Trophoblast cell (in vitro differentiated cells and primary cell): Measurements from ENCODE around the gene NTF4.

Experiments used
- DNase-seq, 2 donors: peaks; one replicate each; pipeline ENCODE4 v3.0.0-alpha.2; 2016
- H2AFZ ChIP-seq: 2 replicates; pipeline ENCODE4 v1.6.1; 2013; ENCODE audit warnings: low read length, moderate library complexity, mild to moderate bottlenecking; ENCODE audit not compliant: insufficient read depth, poor library complexity
- H2AK5ac ChIP-seq: 2 replicates; pipeline ENCODE4 v1.6.1; 2013; ENCODE audit warnings: mild to moderate bottlenecking, low read length
- H2BK120ac ChIP-seq: 2 replicates; pipeline ENCODE4 v1.6.1; 2013; ENCODE audit warnings: low read length, mild to moderate bottlenecking, moderate library complexity; ENCODE audit not compliant: insufficient read depth, poor library complexity
- H2BK12ac ChIP-seq: 2 replicates; pipeline ENCODE4 v1.6.1; 2013; ENCODE audit warnings: mild to moderate bottlenecking, low read length, moderate library complexity
- H2BK5ac ChIP-seq: 2 replicates; pipeline ENCODE4 v1.6.1; 2013; ENCODE audit warnings: low read length, low read depth, moderate library complexity, mild to moderate bottlenecking; ENCODE audit not compliant: poor library complexity
- H3K14ac ChIP-seq: 2 replicates; pipeline ENCODE4 v1.6.1; 2013; ENCODE audit warnings: mild to moderate bottlenecking, low read length
- H3K18ac ChIP-seq: 2 replicates; pipeline ENCODE4 v1.6.1; 2013; ENCODE audit warnings: mild to moderate bottlenecking, low read length
- H3K23ac ChIP-seq: 2 replicates; pipeline ENCODE4 v1.6.1; 2013; ENCODE audit warnings: low read length
- H3K27ac ChIP-seq: 2 replicates; pipeline ENCODE4 v1.5.1; 2013; ENCODE audit warnings: low read depth, mild to moderate bottlenecking, inconsistent platforms, low read length, moderate library complexity
- H3K27me3 ChIP-seq: 2 replicates; pipeline ENCODE4 v1.6.1; 2013; ENCODE audit warnings: inconsistent platforms, mild to moderate bottlenecking, low read length, moderate library complexity; ENCODE audit not compliant: insufficient read depth
- H3K36me3 ChIP-seq, 2 experiments: 1 replicate in 1 of 2; 2 replicates in 1 of 2; pipeline ENCODE4 v1.6.1; 2013; ENCODE audit warnings: low read length in 2 of 2, mild to moderate bottlenecking in 2 of 2, moderate library complexity in 1 of 2; ENCODE audit not compliant: insufficient read depth in 2 of 2, control insufficient read depth in 1 of 2
- H3K4ac ChIP-seq: 2 replicates; pipeline ENCODE4 v1.6.1; 2013; ENCODE audit warnings: low read depth, mild to moderate bottlenecking, low read length, moderate library complexity
- H3K4me1 ChIP-seq, 2 experiments: 1 replicate in 1 of 2; 2 replicates in 1 of 2; pipeline ENCODE4 v1.6.1; 2013; ENCODE audit warnings: low read length in 2 of 2, mild to moderate bottlenecking in 2 of 2, moderate library complexity in 1 of 2; ENCODE audit not compliant: insufficient read depth in 2 of 2, control insufficient read depth in 1 of 2
- H3K4me2 ChIP-seq: 2 replicates; pipeline ENCODE4 v1.6.1; 2013; ENCODE audit warnings: inconsistent platforms, mild to moderate bottlenecking, low read length, moderate library complexity
- H3K4me3 ChIP-seq: 2 replicates; pipeline ENCODE4 v1.5.1; 2013; ENCODE audit warnings: mild to moderate bottlenecking, low read depth, low read length, inconsistent platforms
- H3K79me1 ChIP-seq: one replicate; pipeline ENCODE4 v1.6.1; 2013; ENCODE audit warnings: low read length
- H3K79me2 ChIP-seq: 2 replicates; pipeline ENCODE4 v1.6.1; 2013; ENCODE audit warnings: low read length, mild to moderate bottlenecking; ENCODE audit not compliant: control insufficient read depth, insufficient read depth, poor library complexity
- H3K9ac ChIP-seq: 2 replicates; pipeline ENCODE4 v1.6.1; 2013; ENCODE audit warnings: mild to moderate bottlenecking, low read length
- H3K9me3 ChIP-seq: 2 replicates; pipeline ENCODE4 v1.6.1; 2013; ENCODE audit warnings: low read depth, mild to moderate bottlenecking, control low read depth, inconsistent platforms, low read length; ENCODE audit not compliant: insufficient read depth
- H4K12ac ChIP-seq: 2 replicates; pipeline ENCODE4 v1.6.1; 2013; ENCODE audit warnings: low read depth, mild to moderate bottlenecking, low read length, moderate library complexity
- H4K8ac ChIP-seq: 2 replicates; pipeline ENCODE4 v1.6.1; 2013; ENCODE audit warnings: low read depth, mild to moderate bottlenecking, low read length, moderate library complexity
- H4K91ac ChIP-seq: one replicate; pipeline ENCODE4 v1.6.1; 2013; ENCODE audit warnings: low read depth, mild to moderate bottlenecking, low read length, moderate library complexity
- WGBS: extraction: QIAGEN DNeasy Blood & Tissue Kit; methylation state at CpG from one replicate; pipeline ENCODE4 v1.1.7; 2013; ENCODE audit warnings: missing lambda C conversion rate; ENCODE audit not compliant: insufficient read length, insufficient coverage; ENCODE audit errors: extremely low coverage; 5-methylcytosine and 5-hydroxymethylcytosine counted together

Gene NTF4

GRCh38 chr19:49085020-49085867 lies 20.6 kb upstream of the NTF4 start, which contains the start of gene SNRNP70:
TSS of gene SNRNP70 (plus strand) at chr19:49085451. CDS start at chr19:49086415, 964 bp downstream.
- Histone ChIP-seq H3K23ac (no peak within 1 kb of the TSS), H3K4me3 (peak within 1 kb of the TSS; percentile 98), H3K27ac (peak within 1 kb of the TSS; percentile 89), H2BK120ac (peak within 1 kb of the TSS; percentile 77), H2AK5ac (peak within 1 kb of the TSS; percentile 81), H3K36me3 (peaks cover 26 to 30% of the 10 kb centered on the region in 2 experiments), H4K8ac (peak within 1 kb of the TSS; percentile 100), H3K4ac (peak within 1 kb of the TSS; percentile 95), H3K4me1 (peaks cover 6 to 8% of the 10 kb centered on the region in 2 experiments), H3K79me1 (peaks cover 8% of the 10 kb centered on the region), H4K12ac (peak within 1 kb of the TSS; percentile 99), H4K91ac (peak within 1 kb of the TSS; percentile 90), H2BK12ac (no peak within 1 kb of the TSS), H2BK5ac (peak within 1 kb of the TSS; percentile 95), H3K79me2 (peaks cover 19% of the 10 kb centered on the region), H3K18ac (peak within 1 kb of the TSS; percentile 100), H3K9me3 (no peaks in the 10 kb centered on the region), H3K9ac (peak within 1 kb of the TSS; percentile 100), H3K4me2 (peak within 1 kb of the TSS; percentile 87), H3K27me3 (peaks cover 2% of the 10 kb centered on the region), H2AFZ (peak within 1 kb of the TSS; percentile 98), H3K14ac (peak within 1 kb of the TSS; percentile 99)
- WGBS: no CpG with 5 or more reads among the region's 89 CpGs
- DNase-seq: peak; percentile 100

GRCh38 chr19:49084206-49085019 lies 19.8 kb upstream of the NTF4 start:
- H2AFZ ChIP-seq: peak overlapping the region; percentile 90
- no peak overlapping the region for H2BK5ac ChIP-seq
- H3K23ac ChIP-seq: no peak overlapping the region
- H3K9me3 ChIP-seq: no peaks in the 10 kb centered on the region
- peak overlapping the region; percentile 87 for H4K91ac ChIP-seq
- DNase-seq: peak in 1 of 2 donors; percentile 40
- peak overlapping the region; percentile 64 for H3K4ac ChIP-seq
- H3K9ac ChIP-seq: peak overlapping the region; percentile 82
- peaks cover 2% of the 10 kb centered on the region for H3K27me3 ChIP-seq
- H3K4me3 ChIP-seq: no peak overlapping the region
- peaks cover 6 to 8% of the 10 kb centered on the region in 2 experiments for H3K4me1 ChIP-seq
- H2BK12ac ChIP-seq: no peak overlapping the region
- peak overlapping the region; percentile 99 for H4K8ac ChIP-seq
- H4K12ac ChIP-seq: peak overlapping the region; percentile 79
- H3K79me2 ChIP-seq: peaks cover 19% of the 10 kb centered on the region
- 100% methylated on average over 1 of the region's 26 CpGs for WGBS
- H3K14ac ChIP-seq: peak overlapping the region; percentile 87
- peak overlapping the region; percentile 70 for H3K4me2 ChIP-seq
- no peak overlapping the region for H2AK5ac ChIP-seq
- H3K27ac ChIP-seq: no peak overlapping the region
- H2BK120ac ChIP-seq: no peak overlapping the region
- peaks cover 21 to 24% of the 10 kb centered on the region in 2 experiments for H3K36me3 ChIP-seq
- H3K79me1 ChIP-seq: peaks cover 8% of the 10 kb centered on the region
- no peak overlapping the region for H3K18ac ChIP-seq

GRCh38 chr19:49081273-49081672 lies 16.7 kb upstream of the NTF4 start:
- H2BK5ac ChIP-seq: no peak overlapping the region
- H3K79me2 ChIP-seq: peaks cover 10% of the 10 kb centered on the region
- no CpG with 5 or more reads among the region's 1 CpG for WGBS

GRCh38 chr19:49080392-49080791 lies 15.8 kb upstream of the NTF4 start:
- peaks cover 5% of the 10 kb centered on the region for H3K79me1 ChIP-seq
- H2AK5ac ChIP-seq: no peak overlapping the region
- H2BK5ac ChIP-seq: no peak overlapping the region
- H3K36me3 ChIP-seq: no peaks in the 10 kb centered on the region
- no peak overlapping the region for H3K4ac ChIP-seq
- no peak overlapping the region for H3K4me3 ChIP-seq
- H4K12ac ChIP-seq: no peak overlapping the region
- H3K27me3 ChIP-seq: no peaks in the 10 kb centered on the region
- no peak overlapping the region for H2BK12ac ChIP-seq
- no peak for DNase-seq
- H3K4me1 ChIP-seq: peaks cover 0 to 3% of the 10 kb centered on the region in 2 experiments
- no peak overlapping the region for H3K23ac ChIP-seq
- H3K79me2 ChIP-seq: peaks cover 1% of the 10 kb centered on the region
- H2BK120ac ChIP-seq: no peak overlapping the region
- no peak overlapping the region for H2AFZ ChIP-seq
- no CpG with 5 or more reads among the region's 4 CpGs for WGBS
- no peak overlapping the region for H3K4me2 ChIP-seq
- H3K18ac ChIP-seq: no peak overlapping the region
- no peak overlapping the region for H4K91ac ChIP-seq
- no peak overlapping the region for H3K9ac ChIP-seq
- no peaks in the 10 kb centered on the region for H3K9me3 ChIP-seq
- no peak overlapping the region for H3K27ac ChIP-seq
- H3K14ac ChIP-seq: no peak overlapping the region
- no peak overlapping the region for H4K8ac ChIP-seq

More at GRCh38 chr19:49081273-49081672, 16.7 kb upstream of the NTF4 start:
- no peak overlapping the region for H4K12ac ChIP-seq
- no peak overlapping the region for H4K8ac ChIP-seq
- H2AK5ac ChIP-seq: no peak overlapping the region
- H3K14ac ChIP-seq: no peak overlapping the region
- H3K27me3 ChIP-seq: no peaks in the 10 kb centered on the region
- H3K18ac ChIP-seq: no peak overlapping the region
- H3K4me1 ChIP-seq: peaks cover 3 to 4% of the 10 kb centered on the region in 2 experiments
- H3K9ac ChIP-seq: no peak overlapping the region
- peaks cover under 1% of the 10 kb centered on the region in 2 experiments for H3K36me3 ChIP-seq
- H3K4me3 ChIP-seq: no peak overlapping the region
- H3K27ac ChIP-seq: no peak overlapping the region
- H3K79me1 ChIP-seq: peaks cover 8% of the 10 kb centered on the region
- no peak overlapping the region for H3K23ac ChIP-seq
- no peak for DNase-seq
- no peak overlapping the region for H3K4ac ChIP-seq
- H2BK12ac ChIP-seq: no peak overlapping the region
- no peaks in the 10 kb centered on the region for H3K9me3 ChIP-seq
- H2AFZ ChIP-seq: no peak overlapping the region
- no peak overlapping the region for H2BK120ac ChIP-seq
- no peak overlapping the region for H4K91ac ChIP-seq
- no peak overlapping the region for H3K4me2 ChIP-seq
